AG10803 (cell line): Measurements from ENCODE around the gene LAMA2.
"Not testable (repeated sequence)": the region's sequence is repeated elsewhere in the genome, so short reads cannot be mapped to it uniquely, and the experiment has no call there.

ENCODE experiments used
- DNase-seq: peaks from one replicate; pipeline ENCODE4 v3.0.0; 2010; ENCODE audit warnings: low read depth
- H3K4me3 ChIP-seq: 2 replicates; pipeline ENCODE4 v1.5.1; 2011; ENCODE audit warnings: mild to moderate bottlenecking, low read length, control low read depth
- CTCF ChIP-seq: conservative IDR thresholded peaks from 2 replicates; pipeline ENCODE4 v1.5.1; 2011; ENCODE audit warnings: mild to moderate bottlenecking, low read length, control low read depth, inconsistent platforms

Gene LAMA2

GRCh38 chr6:129141499-129141898, 258.6 kb downstream of the LAMA2 start:
- no peak for TF ChIP-seq CTCF
- H3K4me3 ChIP-seq, result no peak overlapping the region
- DNase-seq, result peak; percentile 43

DNA sequence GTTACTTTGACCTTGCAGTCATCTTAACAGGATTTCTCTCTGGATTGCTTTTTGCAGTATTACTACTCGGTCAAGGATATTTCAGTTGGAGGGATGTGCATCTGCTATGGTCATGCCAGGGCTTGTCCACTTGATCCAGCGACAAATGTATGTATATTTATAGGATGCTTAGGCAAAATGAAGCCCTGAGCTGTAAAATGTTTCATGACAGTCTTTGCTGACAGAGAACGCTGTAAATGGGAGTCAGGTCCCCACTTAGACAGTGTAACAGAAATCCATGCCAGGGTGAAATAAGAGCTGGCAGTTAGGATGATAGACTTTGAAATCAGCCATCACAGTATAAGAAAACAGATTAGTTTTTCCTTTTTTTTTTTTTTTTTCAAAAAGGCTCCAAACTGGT, 264.0 kb downstream of the LAMA2 start:
- no peak overlapping the region for H3K4me3 ChIP-seq
- DNase-seq, result no peak
- no peak for TF ChIP-seq CTCF

DNA sequence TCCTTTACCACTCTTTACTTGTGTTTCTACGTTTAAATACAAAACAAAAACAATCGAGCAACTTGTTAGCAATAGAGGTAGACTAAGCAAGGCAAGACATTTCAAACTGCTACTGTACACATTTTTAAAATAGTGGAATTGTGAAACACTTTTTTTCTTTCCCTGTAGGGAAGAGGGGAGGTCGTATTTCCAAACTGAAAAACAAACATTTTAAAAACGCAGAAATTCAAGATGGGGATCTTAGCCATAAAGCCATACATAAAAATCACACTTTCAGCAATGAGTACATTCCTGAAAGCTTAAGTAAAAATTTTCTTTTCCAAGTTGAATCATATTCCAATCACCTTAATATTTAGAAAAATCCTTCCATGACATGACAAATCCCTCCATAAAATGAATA, 267.6 kb downstream of the LAMA2 start:
- no peak for TF ChIP-seq CTCF
- DNase-seq, result no peak
- no peak overlapping the region for H3K4me3 ChIP-seq

DNA sequence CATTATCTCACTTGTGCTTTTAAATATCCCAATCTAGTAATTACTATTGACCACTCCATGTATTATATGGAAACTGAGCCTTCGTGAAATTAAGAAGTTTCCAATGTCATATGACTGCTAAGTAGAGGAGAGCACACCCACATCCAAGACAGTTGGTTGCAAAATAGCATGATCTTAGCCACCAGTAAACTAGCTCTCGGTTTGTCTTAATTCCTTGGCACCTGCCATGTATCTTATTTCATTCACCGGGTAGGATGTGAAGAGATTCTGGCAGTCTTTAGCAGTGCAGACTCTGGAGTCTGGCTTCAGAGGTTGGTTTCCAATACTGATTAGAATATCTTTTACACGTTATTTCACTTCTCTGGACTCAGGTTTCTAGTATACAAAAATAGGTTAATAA, 270.3 kb downstream of the LAMA2 start:
- no peak overlapping the region for H3K4me3 ChIP-seq
- no peak for TF ChIP-seq CTCF
- no peak for DNase-seq

- not testable (repeated sequence) for H3K4me3 ChIP-seq, DNase-seq
These were observed 276.3 kb downstream of the LAMA2 start for GRCh38 chr6:129159242-129159641.

GRCh38 chr6:129162605-129163004, 279.7 kb downstream of the LAMA2 start:
- H3K4me3 ChIP-seq, result no peak overlapping the region
- no peak for DNase-seq
- no peak for TF ChIP-seq CTCF

- no peak for DNase-seq
- no peak overlapping the region for H3K4me3 ChIP-seq
- TF ChIP-seq CTCF, result no peak
These were observed 280.6 kb downstream of the LAMA2 start for GRCh38 chr6:129163551-129163950.

GRCh38 chr6:129164032-129164431, 281.1 kb downstream of the LAMA2 start:
- H3K4me3 ChIP-seq, result no peak overlapping the region
- TF ChIP-seq CTCF, result no peak
- no peak for DNase-seq

DNA sequence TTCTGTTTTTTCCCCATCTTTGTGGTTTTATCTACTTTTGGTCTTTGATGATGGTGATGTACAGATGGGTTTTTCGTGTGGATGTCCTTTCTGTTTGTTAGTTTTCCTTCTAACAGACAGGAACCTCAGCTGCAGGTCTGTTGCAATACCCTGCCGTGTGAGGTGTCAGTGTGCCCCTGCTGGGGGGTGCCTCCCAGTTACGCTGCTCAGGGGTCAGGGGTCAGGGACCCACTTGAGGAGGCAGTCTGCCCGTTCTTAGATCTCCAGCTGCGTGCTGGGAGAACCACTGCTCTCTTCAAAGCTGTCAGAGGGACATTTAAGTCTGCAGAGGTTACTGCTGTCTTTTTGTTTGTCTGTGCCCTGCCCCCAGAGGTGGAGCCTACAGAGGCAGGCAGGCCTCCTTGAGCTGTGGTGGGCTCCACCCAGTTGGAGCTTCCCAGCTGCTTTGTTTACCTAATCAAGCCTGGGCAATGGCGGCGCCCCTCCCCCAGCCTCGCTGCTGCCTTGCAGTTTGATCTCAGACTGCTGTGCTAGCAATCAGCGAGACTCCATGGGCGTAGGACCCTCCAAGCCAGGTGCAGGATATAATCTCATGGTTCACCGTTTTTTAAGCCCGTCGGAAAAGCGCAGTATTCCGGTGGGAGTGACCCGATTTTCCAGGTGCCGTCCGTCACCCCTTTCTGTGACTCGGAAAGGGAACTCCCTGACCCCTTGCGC, 289.5 kb downstream of the LAMA2 start:
- DNase-seq, H3K4me3 ChIP-seq: not testable (repeated sequence)
